GM12873 (cell line): Measurements from ENCODE around the gene SLC25A26.

Source experiments
- TF ChIP-seq, protein P1 (sequence below): IDR thresholded peaks from 2 replicates; pipeline ENCODE4 v1.5.1; 2012; ENCODE audit warnings: low read depth, mild to moderate bottlenecking, moderate library complexity, low read length, control low read depth; ENCODE audit not compliant: insufficient read depth; ENCODE audit errors: missing control alignments

The SLC25A26 gene

DNA sequence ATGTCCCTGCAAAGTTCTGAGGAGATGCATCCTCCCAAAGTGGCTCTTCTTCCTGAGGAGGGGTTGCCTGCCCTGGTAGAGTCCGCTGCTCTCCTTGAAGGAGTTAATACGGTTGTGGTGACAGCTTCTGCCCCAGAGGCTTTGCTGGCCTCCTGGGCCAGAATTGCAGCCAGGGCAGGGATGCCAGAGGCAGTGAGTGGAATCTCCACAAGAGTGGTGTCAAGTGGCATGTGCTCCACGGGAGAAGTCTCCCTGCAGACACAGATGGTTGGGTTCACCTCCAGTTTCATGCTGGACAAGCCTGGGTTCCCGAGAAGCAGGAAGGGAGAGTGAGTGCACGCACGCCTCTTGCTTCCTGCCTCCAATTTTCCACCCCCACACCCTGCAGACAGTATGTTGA lies 105.5 kb downstream of the SLC25A26 start:
- TF ChIP-seq, protein P1, sequence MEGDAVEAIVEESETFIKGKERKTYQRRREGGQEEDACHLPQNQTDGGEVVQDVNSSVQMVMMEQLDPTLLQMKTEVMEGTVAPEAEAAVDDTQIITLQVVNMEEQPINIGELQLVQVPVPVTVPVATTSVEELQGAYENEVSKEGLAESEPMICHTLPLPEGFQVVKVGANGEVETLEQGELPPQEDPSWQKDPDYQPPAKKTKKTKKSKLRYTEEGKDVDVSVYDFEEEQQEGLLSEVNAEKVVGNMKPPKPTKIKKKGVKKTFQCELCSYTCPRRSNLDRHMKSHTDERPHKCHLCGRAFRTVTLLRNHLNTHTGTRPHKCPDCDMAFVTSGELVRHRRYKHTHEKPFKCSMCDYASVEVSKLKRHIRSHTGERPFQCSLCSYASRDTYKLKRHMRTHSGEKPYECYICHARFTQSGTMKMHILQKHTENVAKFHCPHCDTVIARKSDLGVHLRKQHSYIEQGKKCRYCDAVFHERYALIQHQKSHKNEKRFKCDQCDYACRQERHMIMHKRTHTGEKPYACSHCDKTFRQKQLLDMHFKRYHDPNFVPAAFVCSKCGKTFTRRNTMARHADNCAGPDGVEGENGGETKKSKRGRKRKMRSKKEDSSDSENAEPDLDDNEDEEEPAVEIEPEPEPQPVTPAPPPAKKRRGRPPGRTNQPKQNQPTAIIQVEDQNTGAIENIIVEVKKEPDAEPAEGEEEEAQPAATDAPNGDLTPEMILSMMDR: no peak

DNA sequence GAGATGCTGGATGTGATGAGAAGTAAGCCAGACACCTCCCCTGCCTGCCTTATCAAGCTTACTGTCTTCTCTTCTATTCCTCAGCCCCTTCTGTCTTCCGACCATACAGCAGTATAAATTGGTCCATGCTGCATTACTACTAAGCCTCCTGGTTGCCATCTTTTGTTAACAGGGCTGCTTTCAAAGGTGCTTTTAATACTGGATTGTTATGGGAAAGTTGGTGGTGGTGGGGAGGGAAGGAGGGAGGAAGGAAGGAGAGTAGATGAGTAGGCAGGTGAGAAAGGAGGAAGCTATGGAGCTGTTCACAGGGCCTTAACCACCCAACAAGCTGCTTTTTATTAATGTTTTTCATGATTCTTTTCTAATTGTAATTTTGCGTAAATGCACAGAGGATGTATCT lies 114.9 kb downstream of the SLC25A26 start:
- TF ChIP-seq, protein P1: no peak

DNA sequence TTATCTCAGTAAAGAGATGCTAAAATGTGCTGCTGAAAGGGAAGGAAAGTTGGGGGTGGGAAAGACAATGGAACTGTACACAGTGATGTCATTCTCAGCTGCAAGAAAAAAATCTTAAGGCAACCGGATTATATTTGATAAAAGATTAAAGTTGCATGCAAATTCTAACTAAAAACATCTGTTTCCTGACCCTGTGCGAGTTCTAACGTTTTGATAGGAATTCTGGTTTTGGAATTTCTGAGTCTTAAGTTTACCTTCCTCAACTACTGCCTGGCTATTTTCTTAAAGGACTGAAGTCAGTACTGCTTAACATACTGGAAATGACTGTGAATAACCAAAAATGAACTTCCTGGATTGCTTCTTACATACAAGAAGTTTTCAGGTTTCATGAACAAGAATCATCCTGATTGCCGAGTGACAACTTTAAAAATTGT lies 115.5 kb downstream of the SLC25A26 start:
- TF ChIP-seq, protein P1: no peak

DNA sequence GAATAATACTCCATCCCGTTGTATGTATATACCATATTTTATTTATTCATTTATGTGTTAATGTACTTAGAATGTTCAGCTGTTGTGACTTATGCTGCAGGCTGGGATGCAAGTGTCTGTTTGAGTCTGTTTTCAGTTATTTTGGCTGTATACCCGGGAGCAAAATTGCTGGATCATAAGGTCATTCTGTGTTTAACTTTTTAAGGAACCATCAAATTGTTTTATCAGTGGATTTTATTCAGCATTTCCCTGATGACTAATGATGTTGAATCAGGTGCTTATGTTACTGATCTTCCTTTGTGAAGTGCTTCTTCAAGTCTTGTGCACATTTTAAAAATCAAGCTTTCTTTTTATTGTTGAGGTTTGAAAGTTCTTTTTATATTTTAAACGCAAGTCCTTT lies 118.1 kb downstream of the SLC25A26 start:
- TF ChIP-seq, protein P1: no peak

DNA sequence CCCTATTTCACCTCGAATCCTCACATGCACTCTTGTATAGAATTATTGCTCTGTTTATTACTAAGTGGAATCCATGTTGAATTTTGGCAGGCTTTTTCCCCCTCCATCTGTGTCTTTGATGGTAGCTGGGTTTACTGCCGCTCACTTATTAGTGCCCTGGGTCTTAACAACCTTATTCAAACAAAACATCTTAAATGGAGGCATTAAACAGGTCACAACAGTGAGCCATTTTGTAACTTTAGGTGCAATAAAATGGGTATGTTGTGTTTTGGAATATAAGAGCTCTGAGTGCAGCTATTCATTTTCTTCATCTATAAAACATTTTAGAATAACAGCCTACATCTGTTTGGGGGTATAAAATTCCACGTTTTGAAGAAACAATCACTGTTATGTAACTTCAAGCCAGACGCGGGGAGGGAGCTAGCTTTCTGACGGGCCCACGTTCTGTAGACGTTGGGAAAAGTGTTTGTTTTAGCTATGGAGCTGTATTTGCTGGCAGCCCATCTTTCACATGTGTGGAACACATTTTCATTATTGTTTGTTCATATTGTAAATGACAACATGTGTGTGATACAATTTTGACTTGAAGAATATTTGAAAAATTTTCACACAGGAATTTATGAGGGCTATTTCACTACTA lies 122.0 kb downstream of the SLC25A26 start:
- TF ChIP-seq, protein P1: no peak

DNA sequence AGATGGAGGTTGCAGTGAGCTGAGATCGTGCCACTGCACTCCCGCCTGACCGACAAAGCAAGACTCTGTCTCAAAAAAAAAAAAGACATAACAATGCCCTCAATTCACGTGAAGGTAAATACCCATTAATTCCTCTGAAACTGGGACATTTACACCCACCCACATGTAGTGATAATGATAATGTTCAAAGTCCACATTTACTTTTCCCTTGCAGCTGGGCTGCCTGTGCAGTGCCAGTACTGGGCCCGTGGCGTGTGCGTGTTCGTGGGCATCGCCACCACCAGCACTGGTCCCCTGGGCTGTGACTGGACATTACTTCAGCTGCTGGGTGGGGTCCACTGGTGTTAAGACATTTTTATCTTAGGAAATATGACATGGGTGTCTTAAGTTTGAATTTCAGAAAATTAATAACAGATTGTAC lies 123.6 kb downstream of the SLC25A26 start:
- TF ChIP-seq, protein P1: no peak

DNA sequence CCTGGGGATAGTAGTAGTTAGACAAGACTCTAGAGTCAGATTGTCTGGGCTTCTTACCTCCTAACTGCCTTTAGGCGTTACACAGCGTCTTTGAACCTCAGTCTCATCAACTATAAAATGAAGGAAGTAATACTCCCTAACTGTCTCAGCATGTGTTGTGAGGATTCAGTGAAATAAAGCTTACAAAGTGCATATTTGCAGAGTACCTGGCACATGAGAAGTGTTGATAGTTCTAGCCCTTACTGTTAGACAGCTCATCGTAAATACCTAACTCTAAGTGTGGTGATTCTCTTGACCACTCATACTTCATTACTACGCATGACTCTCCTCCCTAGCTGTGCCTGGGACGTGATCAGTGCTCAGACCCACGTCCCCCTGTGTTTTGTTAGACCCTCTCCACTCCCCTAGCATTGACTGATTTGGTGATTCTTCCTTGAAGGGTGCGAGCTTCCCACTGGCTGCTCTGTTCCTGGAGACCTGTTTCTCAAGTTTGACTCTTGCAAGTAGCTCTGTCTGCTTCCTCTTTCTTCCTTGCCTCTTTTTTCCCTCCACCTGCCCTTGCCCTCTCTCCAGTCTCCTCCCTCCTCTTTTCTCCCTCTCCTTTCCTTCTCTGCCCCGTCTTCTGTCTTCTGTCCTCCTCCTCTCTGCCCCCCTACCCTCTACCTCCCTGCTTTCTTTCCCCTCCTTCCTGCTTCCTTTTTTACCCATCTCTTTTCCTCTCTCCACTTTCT lies 124.2 kb downstream of the SLC25A26 start:
- TF ChIP-seq, protein P1: no peak
